Small intestine (tissue), 7 donors: Measurements from ENCODE around the gene MICALL2. TPM values are rescaled to one million over a fixed set of nuclear protein-coding genes. Genes with fewer than 3 reads are reported as not detected.

ENCODE experiments used
- DNase-seq, 2 donors: peaks; one replicate each; pipeline versions ENCODE4 v3.0.0 to v3.0.0-alpha.2; 2013
- FAIRE-seq: peaks from 2 replicates; lab custom pipeline; 2012; peaks lifted over from hg19 to GRCh38; lab: Jason Lieb, UNC
- H3K27ac ChIP-seq, 3 donors: one replicate each; pipeline ENCODE4 v1.5.1; 2013; ENCODE audit warnings: low read length in 2 of 3, mild to moderate bottlenecking in 2 of 3, control low read depth in 1 of 3, inconsistent platforms in 1 of 3, low read depth in 1 of 3, moderate library complexity in 1 of 3
- H3K27me3 ChIP-seq, 3 donors: one replicate each; pipeline ENCODE4 v1.6.1; 2013; ENCODE audit warnings: low read length in 3 of 3, inconsistent platforms in 1 of 3; ENCODE audit not compliant: control insufficient read depth in 3 of 3, insufficient read depth in 3 of 3
- H3K36me3 ChIP-seq, 3 donors: one replicate each; pipeline ENCODE4 v1.6.1; 2013; ENCODE audit warnings: low read length in 3 of 3, inconsistent platforms in 1 of 3, low read depth in 1 of 3, mild to moderate bottlenecking in 1 of 3, moderate library complexity in 1 of 3; ENCODE audit not compliant: control insufficient read depth in 3 of 3, insufficient read depth in 2 of 3
- H3K4me1 ChIP-seq, 3 donors: one replicate each; pipeline ENCODE4 v1.6.1; 2013; ENCODE audit warnings: low read length in 2 of 3, inconsistent platforms in 1 of 3, low read depth in 1 of 3, mild to moderate bottlenecking in 1 of 3, moderate library complexity in 1 of 3; ENCODE audit not compliant: control insufficient read depth in 3 of 3, insufficient read depth in 2 of 3
- H3K4me3 ChIP-seq, 3 donors: one replicate each; pipeline ENCODE4 v1.5.1; 2013; ENCODE audit warnings: low read length in 3 of 3, control low read depth in 1 of 3, inconsistent platforms in 1 of 3, low read depth in 1 of 3, mild to moderate bottlenecking in 1 of 3, moderate library complexity in 1 of 3
- H3K9me3 ChIP-seq, 2 donors: one replicate each; pipeline ENCODE4 v1.6.1; 2013; ENCODE audit warnings: low read depth in 1 of 2, low read length in 1 of 2; ENCODE audit not compliant: control insufficient read depth in 2 of 2, insufficient read depth in 1 of 2
- WGBS, 3 donors: extraction: QIAGEN DNeasy Blood & Tissue Kit; methylation state at CpG; one replicate each; pipeline ENCODE4 v1.1.7; 2013; 5-methylcytosine and 5-hydroxymethylcytosine counted together
- polyA plus RNA-seq, 4 donors: library from polyadenylated mRNA; stranded (reverse) in 3 of 4; unstranded in 1 of 4; fragments of 200-250 nt in 3 of 4; fragments of 120-200 nt in 1 of 4; gene quantifications; one replicate each; pipeline versions ENCODE4 v1.2.1 to v1.2.3, GENCODE V29; 2013
- donor health status: healthy with polysubstance abuse.
- donor health status: control.
- donor health status: control.
- donor health status: Bipolar disorder and iron deficiency.
- donor health status: healthy.

The MICALL2 gene
- polyA plus RNA-seq, 4 donors, result 67.9 to 533 (median 264) TPM

DNA sequence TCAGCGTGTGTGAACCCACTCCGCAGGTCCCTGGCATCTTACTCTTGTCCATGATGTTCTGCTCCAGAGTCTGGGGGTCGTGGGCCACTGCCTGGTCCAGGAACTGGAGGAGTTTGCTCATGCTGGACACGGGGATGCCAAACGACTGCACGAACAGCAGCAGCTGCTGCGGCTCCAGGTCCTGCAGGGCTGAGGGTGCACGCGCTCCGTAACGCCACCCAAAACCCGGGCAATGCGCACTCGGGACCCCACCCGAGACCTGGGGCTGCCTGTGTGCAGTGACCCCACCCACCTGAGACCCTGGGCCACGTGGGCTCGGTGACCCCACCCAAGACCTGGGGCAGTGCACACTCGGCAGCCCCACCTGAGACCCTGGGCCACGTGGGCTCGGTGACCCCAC, 22.0 kb upstream of the MICALL2 start:
- H3K27ac ChIP-seq, result no peak overlapping the region
- H3K4me3 ChIP-seq, result no peak overlapping the region
- no peaks in the 10 kb centered on the region for H3K9me3 ChIP-seq
- WGBS, 3 donors, result 91 to 92% (median 92%) methylated on average over 20 of the region's 20 CpGs
- H3K36me3 ChIP-seq, result peaks cover 24 to 97% (median 28%) of the 10 kb centered on the region in 3 donors
- H3K27me3 ChIP-seq, result no peaks in the 10 kb centered on the region
- H3K4me1 ChIP-seq, result no peaks in the 10 kb centered on the region
- DNase-seq (no peak), FAIRE-seq (no peak)

DNA sequence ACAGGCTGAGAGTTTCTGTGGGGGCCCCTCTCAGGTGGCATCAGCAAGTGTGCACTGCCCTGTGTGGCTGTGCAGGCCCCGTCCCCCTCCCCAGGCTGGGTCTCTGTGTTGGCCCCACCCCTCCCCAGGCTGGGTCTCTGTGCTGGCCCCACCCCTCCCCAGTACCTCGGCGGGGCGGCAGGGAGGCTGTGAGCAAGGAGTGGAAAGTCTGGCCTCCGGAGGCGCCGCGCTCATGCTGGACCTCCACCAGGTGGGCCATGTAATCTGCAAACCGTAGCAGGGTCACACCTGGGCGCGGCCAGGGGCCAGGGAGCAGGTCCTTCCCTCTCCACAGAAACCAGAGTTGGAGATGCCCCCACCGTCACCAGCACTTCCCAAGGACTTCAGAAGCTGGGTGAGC, 21.4 kb upstream of the MICALL2 start:
- Histone ChIP-seq H3K9me3 (no peaks in the 10 kb centered on the region), H3K27me3 (no peaks in the 10 kb centered on the region), H3K4me1 (no peaks in the 10 kb centered on the region), H3K4me3 (no peak overlapping the region), H3K27ac (no peak overlapping the region), H3K36me3 (peaks cover 28 to 97% (median 30%) of the 10 kb centered on the region in 3 donors)
- FAIRE-seq (no peak), DNase-seq (no peak)
- WGBS, 3 donors, result 86 to 90% (median 88%) methylated on average over 8 to 12 of the region's 12 CpGs

DNA sequence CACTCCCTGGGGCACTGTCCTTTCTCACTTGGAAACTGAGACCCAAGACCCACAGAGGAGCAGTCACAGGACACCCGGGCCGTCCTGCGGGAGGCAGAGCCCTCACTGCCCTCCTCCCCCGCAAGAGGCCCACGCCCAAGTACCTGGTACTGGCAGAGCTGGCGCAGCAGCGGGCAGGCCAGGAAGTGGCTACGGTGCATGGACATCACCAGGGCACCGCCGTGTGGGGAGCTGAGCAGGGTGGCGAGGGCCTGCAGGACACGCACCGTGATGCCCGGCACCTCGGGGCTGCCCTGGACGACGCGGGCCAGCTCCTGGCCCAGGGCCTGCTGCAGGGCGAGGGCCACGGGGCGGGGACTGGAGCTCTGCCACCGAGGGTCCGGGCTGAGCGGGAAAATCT, 20.0 kb upstream of the MICALL2 start:
- peaks cover 20 to 100% (median 30%) of the 10 kb centered on the region in 3 donors for H3K36me3 ChIP-seq

DNA sequence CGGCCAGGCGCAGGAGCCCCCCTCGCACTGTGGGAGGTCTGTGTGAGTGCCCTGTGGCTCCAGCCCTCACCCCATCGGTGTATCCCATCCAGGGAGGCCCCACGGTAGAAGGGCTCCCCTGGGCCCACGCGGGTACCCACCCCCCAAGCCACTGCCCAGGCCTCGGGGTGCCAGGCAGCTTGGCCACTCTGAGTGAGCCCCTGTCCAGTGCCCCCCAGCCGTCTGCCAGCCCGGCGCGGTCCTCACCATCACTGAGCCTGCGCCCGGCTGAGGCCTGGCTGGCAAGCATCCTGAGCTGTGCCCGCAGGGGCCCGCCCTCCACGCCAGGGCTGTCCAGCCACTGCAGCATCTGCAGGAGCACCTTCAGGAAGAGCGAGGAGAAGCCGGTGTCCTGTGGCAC, 19.2 kb upstream of the MICALL2 start:
- H3K36me3 ChIP-seq, result peaks cover 18 to 99% (median 22%) of the 10 kb centered on the region in 3 donors
- no peak for FAIRE-seq
- no peaks in the 10 kb centered on the region for H3K9me3 ChIP-seq
- H3K27ac ChIP-seq, result no peak overlapping the region
- H3K27me3 ChIP-seq, result no peaks in the 10 kb centered on the region
- no peak for DNase-seq
- H3K4me3 ChIP-seq, result no peak overlapping the region
- H3K4me1 ChIP-seq, result peaks cover 0 to 8% (median 4%) of the 10 kb centered on the region in 3 donors
- WGBS, 3 donors, result 90 to 96% (median 95%) methylated on average over 19 of the region's 19 CpGs

More for the DNA sequence above, 20.0 kb upstream of the MICALL2 start:
- H3K4me3 ChIP-seq, result no peak overlapping the region
- no peak for DNase-seq
- H3K9me3 ChIP-seq, result no peaks in the 10 kb centered on the region
- peaks cover 0 to 4% (median 1%) of the 10 kb centered on the region in 3 donors for H3K4me1 ChIP-seq
- no peaks in the 10 kb centered on the region for H3K27me3 ChIP-seq
- WGBS, 3 donors, result 85 to 90% (median 88%) methylated on average over 22 to 24 of the region's 24 CpGs
- FAIRE-seq, result no peak
- no peak overlapping the region for H3K27ac ChIP-seq

DNA sequence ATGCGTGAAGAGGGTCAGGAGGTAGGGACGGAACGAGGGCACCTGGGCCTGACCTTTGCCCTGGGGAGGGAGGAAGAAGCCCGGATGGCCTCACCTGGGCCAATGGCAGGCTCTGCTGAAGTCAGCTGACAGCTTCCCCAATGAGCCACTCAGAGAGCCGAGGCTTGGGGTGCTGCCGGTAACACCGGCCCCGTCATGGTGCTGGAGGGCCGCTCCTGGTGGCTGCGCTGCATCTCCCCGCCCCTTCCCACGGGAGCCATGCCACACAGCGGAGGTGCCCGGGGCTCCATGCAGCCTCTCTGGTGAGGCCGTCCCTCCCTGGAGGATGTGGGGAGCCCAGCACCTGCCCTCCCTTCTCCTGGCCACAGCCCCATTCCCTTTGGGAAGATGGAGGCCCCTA, 17.6 kb upstream of the MICALL2 start:
- no peak for DNase-seq
- FAIRE-seq, result no peak
- H3K36me3 ChIP-seq, result peaks cover 18 to 99% (median 26%) of the 10 kb centered on the region in 3 donors
- no peak overlapping the region for H3K27ac ChIP-seq
- 68 to 80% (median 75%) methylated on average over 11 to 15 of the region's 15 CpGs for WGBS, 3 donors
- H3K27me3 ChIP-seq, result no peaks in the 10 kb centered on the region
- no peak overlapping the region for H3K4me3 ChIP-seq
- no peaks in the 10 kb centered on the region for H3K9me3 ChIP-seq
- H3K4me1 ChIP-seq, result peaks cover 0 to 8% (median 4%) of the 10 kb centered on the region in 3 donors

DNA sequence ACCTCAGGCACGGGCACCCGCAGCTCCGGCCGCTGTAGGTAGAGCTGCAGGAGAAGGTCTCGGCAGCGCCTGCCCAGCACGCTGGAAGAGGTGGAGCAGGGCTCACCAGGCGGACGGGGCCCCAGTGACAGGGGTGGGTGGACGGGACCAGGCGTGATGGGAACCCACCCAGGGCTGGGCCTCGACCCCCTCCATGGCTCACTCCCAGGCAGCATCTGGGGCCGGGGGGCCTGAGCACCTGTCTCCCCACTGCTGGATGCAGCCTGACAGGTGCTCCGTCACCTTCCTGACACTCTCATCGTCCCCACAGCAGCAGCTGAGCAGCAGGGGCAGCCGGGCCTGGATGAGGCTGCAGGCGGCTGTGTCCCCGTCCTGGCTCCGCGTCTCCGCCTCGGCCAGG, 16.7 kb upstream of the MICALL2 start:
- DNase-seq (no peak), FAIRE-seq (no peak)
- Histone ChIP-seq H3K36me3 (peaks cover 16 to 99% (median 23%) of the 10 kb centered on the region in 3 donors), H3K27me3 (no peaks in the 10 kb centered on the region), H3K4me1 (peaks cover 0 to 8% (median 4%) of the 10 kb centered on the region in 3 donors), H3K4me3 (no peak overlapping the region), H3K9me3 (no peaks in the 10 kb centered on the region), H3K27ac (no peak overlapping the region)
- 95 to 98% (median 95%) methylated on average over 22 of the region's 22 CpGs for WGBS, 3 donors

DNA sequence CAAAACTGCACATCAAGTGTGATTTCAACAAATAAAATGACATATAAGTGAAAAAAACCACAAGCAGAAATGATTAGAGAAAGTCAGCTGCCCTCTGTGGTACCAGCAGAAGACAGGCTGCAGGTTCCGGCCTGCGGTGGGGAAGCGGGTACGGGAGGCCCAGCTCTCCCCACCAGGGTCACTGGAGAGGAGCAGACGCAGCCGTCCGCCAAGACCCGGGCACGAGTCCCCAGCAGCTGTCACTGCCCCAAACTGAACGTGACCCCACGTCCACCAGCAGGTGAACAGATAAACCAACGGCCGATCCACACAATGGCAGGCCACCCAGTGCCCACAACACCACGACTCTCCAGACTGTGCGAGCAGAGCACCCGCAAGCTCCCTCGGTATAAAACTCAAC, 16.1 kb upstream of the MICALL2 start:
- WGBS, 3 donors, result 93 to 94% (median 93%) methylated on average over 17 of the region's 17 CpGs

DNA sequence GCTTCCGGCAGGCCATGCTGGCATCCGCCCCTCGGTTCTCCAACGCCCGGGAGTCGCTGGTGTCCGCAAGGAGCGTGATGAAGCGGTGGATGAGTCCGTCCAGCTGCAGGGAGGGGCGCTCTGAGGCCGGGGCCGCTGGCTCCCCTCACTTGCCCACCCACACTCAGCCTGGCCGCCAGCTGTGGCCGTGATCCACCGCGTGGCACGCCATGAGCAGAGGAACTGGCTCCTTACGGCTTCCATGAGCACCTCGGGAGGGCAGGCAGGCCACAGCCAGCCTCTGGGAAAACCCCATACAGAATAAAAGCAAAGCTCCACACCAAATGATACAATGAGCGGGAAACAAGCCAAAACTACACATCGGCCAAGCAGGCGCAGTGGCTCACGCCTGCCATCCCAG, 15.5 kb upstream of the MICALL2 start:
- FAIRE-seq (no peak), DNase-seq (no peak)
- WGBS, 3 donors, result 81 to 88% (median 84%) methylated on average over 24 of the region's 24 CpGs
- peaks cover 0 to 8% (median 4%) of the 10 kb centered on the region in 3 donors for H3K4me1 ChIP-seq
- no peaks in the 10 kb centered on the region for H3K27me3 ChIP-seq
- H3K27ac ChIP-seq, result no peak overlapping the region
- H3K9me3 ChIP-seq, result no peaks in the 10 kb centered on the region
- peaks cover 12 to 99% (median 16%) of the 10 kb centered on the region in 3 donors for H3K36me3 ChIP-seq
- H3K4me3 ChIP-seq, result no peak overlapping the region

More for the DNA sequence above, 16.1 kb upstream of the MICALL2 start:
- DNase-seq, result no peak
- H3K27ac ChIP-seq, result no peak overlapping the region
- H3K36me3 ChIP-seq, result peaks cover 15 to 99% (median 22%) of the 10 kb centered on the region in 3 donors
- H3K9me3 ChIP-seq, result no peaks in the 10 kb centered on the region
- H3K4me1 ChIP-seq, result peaks cover 0 to 8% (median 4%) of the 10 kb centered on the region in 3 donors
- FAIRE-seq, result no peak
- H3K27me3 ChIP-seq, result no peaks in the 10 kb centered on the region
- H3K4me3 ChIP-seq, result no peak overlapping the region
